GM10266 (cell line): ENCODE results near the gene GHRL.

ENCODE experiments used
- DNase-seq: peaks from one replicate; pipeline ENCODE4 v3.0.0; 2012; ENCODE audit errors: extremely low spot score
- CTCF ChIP-seq: IDR thresholded peaks from 2 replicates; pipeline ENCODE4 v1.5.1; 2012; ENCODE audit warnings: mild to moderate bottlenecking, low read depth; ENCODE audit not compliant: control insufficient read depth, insufficient read depth; ENCODE audit errors: missing control alignments

The GHRL gene

GRCh38 chr3:10333349-10333650, 40.6 kb upstream of the GHRL start:
- DNase-seq: no peak

GRCh38 chr3:10332481-10333348, 40.0 kb upstream of the GHRL start:
- no peak for TF ChIP-seq CTCF

More at GRCh38 chr3:10333349-10333650, 40.6 kb upstream of the GHRL start:
- TF ChIP-seq CTCF: no peak

GRCh38 chr3:10331320-10331719, 38.6 kb upstream of the GHRL start:
- no peak for TF ChIP-seq CTCF

More at GRCh38 chr3:10332481-10333348, 40.0 kb upstream of the GHRL start:
- no peak for DNase-seq

GRCh38 chr3:10330319-10330718, 37.6 kb upstream of the GHRL start:
- DNase-seq: no peak
- TF ChIP-seq CTCF: no peak

More at GRCh38 chr3:10331320-10331719, 38.6 kb upstream of the GHRL start:
- DNase-seq: no peak

GRCh38 chr3:10329495-10330015, 36.8 kb upstream of the GHRL start:
- DNase-seq: no peak
- TF ChIP-seq CTCF: no peak

GRCh38 chr3:10328460-10329071, 35.8 kb upstream of the GHRL start:
- no peak for DNase-seq
- no peak for TF ChIP-seq CTCF

- TF ChIP-seq CTCF: no peak
- no peak for DNase-seq
Measured at GRCh38 chr3:10327592-10327991, 34.8 kb upstream of the GHRL start.
